ENCODE results near the gene ENKUR. TPM values are rescaled to one million over a fixed set of nuclear protein-coding genes. Genes with fewer than 3 reads are reported as not detected.
A peak's percentile ranks its signal among the peaks of the same experiment; 100 is the strongest.

Gene ENKUR
- polyA plus RNA-seq, 1 experiment, result 0.06 TPM

GRCh38 chr10:24982319-24983112 lies 33.4 kb downstream of the ENKUR start:
- Histone ChIP-seq H3K4me3 (ENCODE audit: low read depth, low read length) (no peak overlapping the region), H3K36me3 (ENCODE audit: control insufficient read depth, insufficient read depth, low read length) (no peaks in the 10 kb centered on the region), H3K27me3 (ENCODE audit: control insufficient read depth, insufficient read depth, low read length) (no peaks in the 10 kb centered on the region)
- ChIA-PET CTCF (interaction anchor here (0.8 to 1.8 kb wide), 3 partner anchors 21 to 365 kb away, joined by 3 to 7 read pairs (median 3); no protein-coding TSS in a partner anchor), POLR2A (interaction anchor here (0.6 kb wide), 1 partner anchor 332 kb away, joined by 4 read pairs; no protein-coding TSS in a partner anchor)
- DNase-seq (ENCODE audit: low read depth), result no peak
- TF ChIP-seq CTCF (IDR thresholded peaks at IDR 0.05; ENCODE audit: insufficient read depth, low read depth, low read length), result no peak

GRCh38 chr10:24981161-24981710 lies 34.7 kb downstream of the ENKUR start:
- H3K27me3 ChIP-seq (ENCODE audit: control insufficient read depth, insufficient read depth, low read length), result no peaks in the 10 kb centered on the region
- no peak for DNase-seq (ENCODE audit: low read depth)
- TF ChIP-seq CTCF (IDR thresholded peaks at IDR 0.05; ENCODE audit: insufficient read depth, low read depth, low read length), result no peak
- CTCF ChIA-PET, result interaction anchor here (1.2 to 1.8 kb wide), 3 partner anchors 10 to 364 kb away, joined by 3 to 7 read pairs (median 3); no protein-coding TSS in a partner anchor
- H3K36me3 ChIP-seq (ENCODE audit: control insufficient read depth, insufficient read depth, low read length), result no peaks in the 10 kb centered on the region
- no peak overlapping the region for H3K4me3 ChIP-seq (ENCODE audit: low read depth, low read length)
- POLR2A ChIA-PET, result no interaction called here

GRCh38 chr10:24979685-24980084 lies 36.3 kb downstream of the ENKUR start:
- CTCF ChIA-PET, result interaction anchor here (1.4 kb wide), 2 partner anchors 11 to 202 kb away, joined by 3 read pairs; no protein-coding TSS in a partner anchor
- no peak overlapping the region for H3K4me3 ChIP-seq (ENCODE audit: low read depth, low read length)
- POLR2A ChIA-PET, result no interaction called here

GRCh38 chr10:24974976-24975375 lies 41.0 kb downstream of the ENKUR start:
- CTCF ChIA-PET, result interaction anchor here (0.8 to 1.5 kb wide), 8 partner anchors 11 to 107 kb away, joined by 3 to 4 read pairs (median 3); no protein-coding TSS in a partner anchor
- peak; percentile 76 for DNase-seq (ENCODE audit: low read depth)
- Histone ChIP-seq H3K36me3 (ENCODE audit: control insufficient read depth, insufficient read depth, low read length) (no peaks in the 10 kb centered on the region), H3K4me3 (ENCODE audit: low read depth, low read length) (no peak overlapping the region), H3K27me3 (ENCODE audit: control insufficient read depth, insufficient read depth, low read length) (no peaks in the 10 kb centered on the region)
- POLR2A ChIA-PET, result interaction anchor here (0.6 kb wide), 1 partner anchor 279 kb away, joined by 3 read pairs; no protein-coding TSS in a partner anchor
- TF ChIP-seq CTCF (IDR thresholded peaks at IDR 0.05; ENCODE audit: insufficient read depth, low read depth, low read length), result peak; percentile 46

More at GRCh38 chr10:24979685-24980084, 36.3 kb downstream of the ENKUR start:
- DNase-seq (ENCODE audit: low read depth), result no peak
- H3K27me3 ChIP-seq (ENCODE audit: control insufficient read depth, insufficient read depth, low read length), result no peaks in the 10 kb centered on the region
- no peak for TF ChIP-seq CTCF (IDR thresholded peaks at IDR 0.05; ENCODE audit: insufficient read depth, low read depth, low read length)
- H3K36me3 ChIP-seq (ENCODE audit: control insufficient read depth, insufficient read depth, low read length), result no peaks in the 10 kb centered on the region

- Histone ChIP-seq H3K27me3 (ENCODE audit: control insufficient read depth, insufficient read depth, low read length) (no peaks in the 10 kb centered on the region), H3K4me3 (ENCODE audit: low read depth, low read length) (no peak overlapping the region), H3K36me3 (ENCODE audit: control insufficient read depth, insufficient read depth, low read length) (no peaks in the 10 kb centered on the region)
- ChIA-PET POLR2A (no interaction called here), CTCF (interaction anchor here (1.1 kb wide), 1 partner anchor 108 kb away, joined by 5 read pairs; no protein-coding TSS in a partner anchor)
- TF ChIP-seq CTCF (IDR thresholded peaks at IDR 0.05; ENCODE audit: insufficient read depth, low read depth, low read length), result no peak
- DNase-seq (ENCODE audit: low read depth), result no peak
Observed at GRCh38 chr10:24973163-24973562, 42.8 kb downstream of the ENKUR start.
